ENCODE data around the gene PRSS56. TPM values are rescaled to one million over a fixed set of nuclear protein-coding genes. Genes with fewer than 3 reads are reported as not detected.
A peak's percentile ranks its signal among the peaks of the same experiment; 100 is the strongest.

PRSS56 gene
- total and polyA plus RNA-seq, 2 of the 8 experiments (the other 6 are each of a cell fraction or from before 2014, with no cell fraction given) = 0.03 TPM; not detected in 1

- no peak overlapping the region for H3K14ac ChIP-seq (ENCODE audit: insufficient read length)
- no peak overlapping the region for H4K91ac ChIP-seq (replicated peaks; ENCODE audit: insufficient read length, low read length)
- peaks cover 3 to 4% of the 10 kb centered on the region in 2 experiments for H4K20me1 ChIP-seq (replicated peaks in 1 of 2; ENCODE audit: control insufficient read depth in 1 of 2, insufficient read depth in 2 of 2, low read length in 2 of 2)
- no peaks in the 10 kb centered on the region for H3K9me3 ChIP-seq (ENCODE audit: insufficient read depth in 2 of 2, low read depth in 1 of 2, low read length in 1 of 2)
- H3K27ac ChIP-seq (ENCODE audit: low read depth, low read length) = no peak overlapping the region
- no peak overlapping the region for H3K18ac ChIP-seq (ENCODE audit: extremely low read depth, low read length)
- no peak overlapping the region for H3K23ac ChIP-seq (ENCODE audit: insufficient read length)
- H3K4ac ChIP-seq (replicated peaks; ENCODE audit: insufficient read length, low read depth, low read length) = peak overlapping the region; percentile 69
- H3K23me2 ChIP-seq (ENCODE audit: low read depth, low read length) = peaks cover 10% of the 10 kb centered on the region; the same call in 1 of the 2 replicates
- H2BK120ac ChIP-seq (replicated peaks; ENCODE audit: low read depth, low read length) = no peak overlapping the region
- no peak overlapping the region for H2BK12ac ChIP-seq (ENCODE audit: low read depth, low read length)
- no peak overlapping the region for H2BK5ac ChIP-seq (ENCODE audit: low read depth, low read length)
- H3K9ac ChIP-seq (replicated peaks in 1 of 4; ENCODE audit: extremely low read depth in 1 of 4, low read depth in 3 of 4, low read length in 3 of 4) = no peak overlapping the region
- 86% methylated on average over 13 of the region's 13 CpGs; no CpG with 5 or more reads in 1 of the 2 experiments for WGBS, 2 experiments (ENCODE audit: extremely low coverage in 1 of 2, insufficient coverage in 1 of 2, insufficient read length in 1 of 2, insufficient replicate concordance in 2 of 2, low coverage in 1 of 2, low lambda C conversion rate in 2 of 2, missing lambda C conversion rate in 1 of 2)
- no peak overlapping the region for H2BK20ac ChIP-seq (ENCODE audit: low read length)
- FAIRE-seq (no peak), DNase-seq (ENCODE audit: low read depth in 1 of 2, low spot score in 2 of 2) (no peak)
- H2BK15ac ChIP-seq (ENCODE audit: low read length) = no peak overlapping the region
- no peaks in the 10 kb centered on the region for H3K79me1 ChIP-seq (ENCODE audit: low read depth, low read length)
- no peak overlapping the region for H2AK5ac ChIP-seq (ENCODE audit: low read depth, low read length)
- no peak overlapping the region for H3K4me3 ChIP-seq (ENCODE audit: extremely low read depth in 1 of 4, insufficient read depth in 2 of 4, low read depth in 3 of 4, low read length in 4 of 4)
- peaks cover 19 to 41% (median 28%) of the 10 kb centered on the region in 4 experiments for H3K27me3 ChIP-seq (replicated peaks in 1 of 4; ENCODE audit: control insufficient read depth in 3 of 4, extremely low read depth in 1 of 4, insufficient read depth in 3 of 4, low read length in 3 of 4)
- no peak overlapping the region for H2AFZ ChIP-seq (ENCODE audit: low read length)
- CTCF ChIA-PET (ENCODE audit: partially characterized antibody) = interaction anchor here (0.7 to 10.6 kb wide), 7 partner anchors 8 to 200 kb away, joined by 3 to 176 read pairs (median 4); no protein-coding TSS in a partner anchor
- peaks cover 0 to 22% (median 11%) of the 10 kb centered on the region in 4 experiments; a peak in 6 of 7 replicates for H3K4me1 ChIP-seq (replicated peaks in 1 of 4; ENCODE audit: control insufficient read depth in 3 of 4, insufficient read depth in 4 of 4, low read length in 3 of 4)
- no peak overlapping the region for H3K56ac ChIP-seq (replicated peaks; ENCODE audit: insufficient read length, low read depth, low read length)
- no peaks in the 10 kb centered on the region for H3K36me3 ChIP-seq (ENCODE audit: control insufficient read depth in 2 of 4, insufficient read depth in 4 of 4, low read length in 3 of 4)
- no peak overlapping the region for H3K4me2 ChIP-seq (ENCODE audit: insufficient read depth in 1 of 2, low read depth in 2 of 2, low read length in 2 of 2)
- no peaks in the 10 kb centered on the region for H3K79me2 ChIP-seq (ENCODE audit: control insufficient read depth in 1 of 2, insufficient read depth in 2 of 2, low read length in 2 of 2)
- no peak overlapping the region for H4K5ac ChIP-seq (ENCODE audit: insufficient read length, low read depth, low read length)
- POLR2A ChIA-PET (ENCODE audit: partially characterized antibody) = interaction anchor here (1.7 to 2.1 kb wide), 3 partner anchors 9 to 23 kb away, joined by 3 to 5 read pairs (median 5); partner anchors contain the start of gene CHRNG
- no peak overlapping the region for H4K8ac ChIP-seq (ENCODE audit: extremely low read depth, insufficient read depth, low read length)
- no peak for TF ChIP-seq GTF2F1 (IDR thresholded peaks at IDR 0.05; ENCODE audit: borderline replicate concordance, low read depth, low read length)
- no peak for TF ChIP-seq CHD2 (IDR thresholded peaks at IDR 0.05; ENCODE audit: low read length)
- no peak for TF ChIP-seq FOSL1 (IDR thresholded peaks at IDR 0.05; ENCODE audit: insufficient read depth, low read depth, low read length)
- TF ChIP-seq E2F6 (IDR thresholded peaks at IDR 0.05) = no peak
- no peak for TF ChIP-seq BCL11A (IDR thresholded peaks at IDR 0.05; ENCODE audit: low read depth in 2 of 2, low read length in 2 of 2)
- no peak for TF ChIP-seq SUZ12 (IDR thresholded peaks at IDR 0.05; ENCODE audit: low read length)
- no peak for TF ChIP-seq NRF1 (IDR thresholded peaks at IDR 0.05; ENCODE audit: low read depth, low read length)
- no peak for TF ChIP-seq RFX5 (IDR thresholded peaks at IDR 0.05; ENCODE audit: borderline replicate concordance, low read depth, low read length)
- no peak for TF ChIP-seq RBBP5 (IDR thresholded peaks at IDR 0.05; ENCODE audit: borderline replicate concordance, low read depth, low read length)
- no peak for TF ChIP-seq BRCA1 (IDR thresholded peaks at IDR 0.05; ENCODE audit: low read depth, low read length)
- TF ChIP-seq ATF2 (IDR thresholded peaks at IDR 0.05; ENCODE audit: low read length) = no peak
Observed at GRCh38 chr2:232526372-232526941, 6.3 kb downstream of the PRSS56 start.

Data from H1 (cell line).